Measurements from ENCODE around the gene NAPA.

DNA sequence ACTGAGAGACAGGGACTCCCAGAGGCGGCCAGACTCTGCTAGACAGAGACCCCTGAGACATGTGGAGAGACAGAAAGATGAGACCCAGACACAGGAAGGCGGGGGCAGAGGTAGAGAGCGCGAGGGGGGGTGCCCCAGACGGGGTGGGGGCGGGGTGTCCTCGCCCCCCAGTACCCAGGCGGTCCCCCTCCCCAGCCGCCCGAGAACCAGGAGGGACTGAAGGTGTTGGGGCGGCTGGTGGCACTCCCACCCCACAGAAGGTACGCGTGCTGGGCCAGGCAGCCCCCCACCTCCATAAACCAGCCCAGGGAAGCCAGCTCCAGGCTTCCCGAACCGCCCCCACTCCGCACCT is 43.5 kb downstream of the NAPA start:
- TF ChIP-seq, protein P1, sequence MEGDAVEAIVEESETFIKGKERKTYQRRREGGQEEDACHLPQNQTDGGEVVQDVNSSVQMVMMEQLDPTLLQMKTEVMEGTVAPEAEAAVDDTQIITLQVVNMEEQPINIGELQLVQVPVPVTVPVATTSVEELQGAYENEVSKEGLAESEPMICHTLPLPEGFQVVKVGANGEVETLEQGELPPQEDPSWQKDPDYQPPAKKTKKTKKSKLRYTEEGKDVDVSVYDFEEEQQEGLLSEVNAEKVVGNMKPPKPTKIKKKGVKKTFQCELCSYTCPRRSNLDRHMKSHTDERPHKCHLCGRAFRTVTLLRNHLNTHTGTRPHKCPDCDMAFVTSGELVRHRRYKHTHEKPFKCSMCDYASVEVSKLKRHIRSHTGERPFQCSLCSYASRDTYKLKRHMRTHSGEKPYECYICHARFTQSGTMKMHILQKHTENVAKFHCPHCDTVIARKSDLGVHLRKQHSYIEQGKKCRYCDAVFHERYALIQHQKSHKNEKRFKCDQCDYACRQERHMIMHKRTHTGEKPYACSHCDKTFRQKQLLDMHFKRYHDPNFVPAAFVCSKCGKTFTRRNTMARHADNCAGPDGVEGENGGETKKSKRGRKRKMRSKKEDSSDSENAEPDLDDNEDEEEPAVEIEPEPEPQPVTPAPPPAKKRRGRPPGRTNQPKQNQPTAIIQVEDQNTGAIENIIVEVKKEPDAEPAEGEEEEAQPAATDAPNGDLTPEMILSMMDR (IDR thresholded peaks at IDR 0.05 in 4 of 5, conservative IDR thresholded peaks at IDR 0.05 in 1 of 5): no peak
- no peak for TF ChIP-seq POLR2A (IDR thresholded peaks at IDR 0.05)
